Esophagus muscularis mucosa (tissue), 4 donors: Measurements from ENCODE around the gene MTFMT. TPM values are rescaled to one million over a fixed set of nuclear protein-coding genes. Genes with fewer than 3 reads are reported as not detected.
A peak's percentile ranks its signal among the peaks of the same experiment; 100 is the strongest.

Experiments
- DNase-seq: peaks from one replicate; pipeline ENCODE4 v3.0.0-alpha.2; 2017; ENCODE audit errors: extremely low spot score
- H3K27ac ChIP-seq, 4 donors: fragments of 200-600 bp; sonication (generic); replicated peaks in 1 of 4; 1 replicate in 3 of 4; 2 replicates in 1 of 4; pipeline ENCODE4 v1.5.1; 2016 to 2019; ENCODE audit warnings: mild to moderate bottlenecking in 1 of 4
- H3K27me3 ChIP-seq, 4 donors: fragments of 200-600 bp; sonication (generic); one replicate each; pipeline versions ENCODE4 v1.5.1 to v1.6.0; 2016 to 2019
- H3K36me3 ChIP-seq, 4 donors: fragments of 200-600 bp; sonication (generic); one replicate each; pipeline ENCODE4 v1.5.1; 2016 to 2019
- H3K4me1 ChIP-seq, 4 donors: fragments of 200-600 bp; sonication (generic); one replicate each; pipeline ENCODE4 v1.5.1; 2016 to 2019
- H3K4me3 ChIP-seq, 4 donors: fragments of 200-600 bp; sonication (generic); 1 replicate in 2 of 4; 2 replicates in 2 of 4; pipeline ENCODE4 v1.5.1; 2016 to 2019; ENCODE audit warnings: mild to moderate bottlenecking in 4 of 4, moderate library complexity in 1 of 4
- H3K9me3 ChIP-seq, 4 donors: fragments of 200-600 bp; sonication (generic); 1 replicate in 3 of 4; 2 replicates in 1 of 4; pipeline ENCODE4 v1.5.1; 2016 to 2019
- EP300 ChIP-seq: sonication (generic); formaldehyde crosslinking; IDR thresholded peaks from one replicate; pipeline ENCODE4 v1.6.1; 2017; ENCODE audit warnings: antibody characterized with exemption
- POLR2A ChIP-seq: fragments of 450-650 bp; IDR thresholded peaks from one replicate; pipeline ENCODE4 v1.6.1; 2017; ENCODE audit warnings: antibody characterized with exemption, moderate library complexity, mild to moderate bottlenecking, low read depth
- POLR2AphosphoS5 ChIP-seq, 2 donors: sonication (generic); formaldehyde crosslinking; IDR thresholded peaks; one replicate each; pipeline ENCODE4 v1.6.1; 2017; ENCODE audit warnings: antibody characterized with exemption in 2 of 2
- WGBS: methylation state at CpG from one replicate; pipeline ENCODE4 v1.1.5; 2018; 5-methylcytosine and 5-hydroxymethylcytosine counted together
- intact Hi-C: fragments of 100-400 bp; cut with DNase I; formaldehyde crosslinking; loops from one replicate; pipeline ENCODE4 v1.15.1; 2023
- total RNA-seq, 4 donors: library from RNA; depleted of rRNA; stranded (reverse); fragments of >200 nt; gene quantifications; one replicate each; pipeline versions ENCODE4 v1.1.0 to v1.2.1, GENCODE V29; 2016
- TF ChIP-seq, protein P1 (sequence below), 3 experiments: fragments of 200-600 bp in 2 of 3; fragments of 450-650 bp in 1 of 3; sonication (generic) in 2 of 3; IDR thresholded peaks; one replicate each; pipeline ENCODE4 v1.5.1; 2017 to 2019; ENCODE audit warnings: antibody characterized with exemption in 3 of 3, mild to moderate bottlenecking in 2 of 3, moderate library complexity in 1 of 3

Gene MTFMT
- total RNA-seq, 4 donors from 2014 or later = 26.3 to 29.9 (median 29.4) TPM

DNA sequence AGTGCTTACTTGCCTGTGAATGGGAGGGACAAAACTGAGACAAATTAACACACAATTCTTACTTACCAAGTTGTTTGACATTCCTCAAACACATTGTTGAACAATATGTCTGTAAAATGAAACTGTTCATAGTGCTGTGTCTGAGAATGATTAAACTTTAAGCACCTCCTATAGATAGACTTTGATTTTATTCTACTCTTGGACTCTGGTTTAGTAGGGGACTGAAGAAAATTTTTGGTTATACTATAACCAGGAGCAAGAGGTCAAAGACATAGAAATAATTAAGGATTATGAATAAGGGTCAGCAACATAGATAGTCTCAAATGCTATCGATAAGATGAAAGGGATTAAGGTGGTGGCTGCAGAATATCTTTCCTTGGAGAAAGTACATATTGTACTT, 7.9 kb upstream of the MTFMT start:
- Histone ChIP-seq H3K4me1 (peaks cover 10 to 25% (median 18%) of the 10 kb centered on the region in 4 donors), H3K36me3 (no peaks in the 10 kb centered on the region), H3K4me3 (no peak overlapping the region), H3K9me3 (no peaks in the 10 kb centered on the region), H3K27ac (no peak overlapping the region), H3K27me3 (no peaks in the 10 kb centered on the region)
- no peak for DNase-seq
- intact Hi-C loops = no loop called here
- TF ChIP-seq POLR2AphosphoS5 (IDR thresholded peaks at IDR 0.05) = no peak
- no peak for TF ChIP-seq EP300
- TF ChIP-seq, protein P1, sequence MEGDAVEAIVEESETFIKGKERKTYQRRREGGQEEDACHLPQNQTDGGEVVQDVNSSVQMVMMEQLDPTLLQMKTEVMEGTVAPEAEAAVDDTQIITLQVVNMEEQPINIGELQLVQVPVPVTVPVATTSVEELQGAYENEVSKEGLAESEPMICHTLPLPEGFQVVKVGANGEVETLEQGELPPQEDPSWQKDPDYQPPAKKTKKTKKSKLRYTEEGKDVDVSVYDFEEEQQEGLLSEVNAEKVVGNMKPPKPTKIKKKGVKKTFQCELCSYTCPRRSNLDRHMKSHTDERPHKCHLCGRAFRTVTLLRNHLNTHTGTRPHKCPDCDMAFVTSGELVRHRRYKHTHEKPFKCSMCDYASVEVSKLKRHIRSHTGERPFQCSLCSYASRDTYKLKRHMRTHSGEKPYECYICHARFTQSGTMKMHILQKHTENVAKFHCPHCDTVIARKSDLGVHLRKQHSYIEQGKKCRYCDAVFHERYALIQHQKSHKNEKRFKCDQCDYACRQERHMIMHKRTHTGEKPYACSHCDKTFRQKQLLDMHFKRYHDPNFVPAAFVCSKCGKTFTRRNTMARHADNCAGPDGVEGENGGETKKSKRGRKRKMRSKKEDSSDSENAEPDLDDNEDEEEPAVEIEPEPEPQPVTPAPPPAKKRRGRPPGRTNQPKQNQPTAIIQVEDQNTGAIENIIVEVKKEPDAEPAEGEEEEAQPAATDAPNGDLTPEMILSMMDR (IDR thresholded peaks at IDR 0.05) = no peak
- TF ChIP-seq POLR2A = no peak
- WGBS = 87% methylated on average over 1 of the region's 1 CpG

DNA sequence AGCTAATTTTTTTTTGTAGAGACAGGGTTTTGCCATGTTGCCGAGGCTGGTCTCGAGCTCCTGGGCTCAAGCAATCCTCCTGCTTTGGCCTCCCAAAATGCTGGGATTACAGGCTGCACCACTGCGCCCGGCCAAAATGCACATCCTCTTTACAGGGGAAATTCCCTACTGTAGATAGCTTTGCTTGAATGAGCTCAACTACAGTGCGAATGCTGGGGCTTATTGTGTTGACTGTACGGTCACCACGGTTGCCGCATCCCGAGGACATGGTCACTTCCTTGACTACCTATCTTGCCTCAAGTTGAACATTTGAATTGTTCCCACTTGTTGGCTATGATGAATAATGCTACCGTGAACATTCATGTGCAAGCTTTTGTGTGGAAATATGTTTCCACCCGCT, 5.3 kb upstream of the MTFMT start:
- no peak for DNase-seq
- TF ChIP-seq, protein P1 (IDR thresholded peaks at IDR 0.05) = no peak
- no peak for TF ChIP-seq POLR2A
- TF ChIP-seq EP300 = no peak
- no peak for TF ChIP-seq POLR2AphosphoS5 (IDR thresholded peaks at IDR 0.05)
- Histone ChIP-seq H3K27ac (no peak overlapping the region), H3K4me3 (no peak overlapping the region), H3K27me3 (no peaks in the 10 kb centered on the region), H3K36me3 (no peaks in the 10 kb centered on the region), H3K9me3 (no peaks in the 10 kb centered on the region), H3K4me1 (peaks cover 10 to 27% (median 20%) of the 10 kb centered on the region in 4 donors)
- intact Hi-C loops = no loop called here
- 81% methylated on average over 11 of the region's 11 CpGs for WGBS

GRCh38 chr15:65033659-65034269, 4.3 kb upstream of the MTFMT start:
- DNase-seq = no peak
- WGBS = 13% methylated on average over 4 of the region's 4 CpGs
- Histone ChIP-seq H3K9me3 (no peaks in the 10 kb centered on the region), H3K4me3 (no peak overlapping the region), H3K4me1 (peaks cover 10 to 24% (median 16%) of the 10 kb centered on the region in 4 donors), H3K27ac (peak overlapping the region in 1 of 4 donors; percentile 20), H3K27me3 (no peaks in the 10 kb centered on the region), H3K36me3 (no peaks in the 10 kb centered on the region)
- intact Hi-C loops = no loop called here
- TF ChIP-seq EP300 (no peak), POLR2AphosphoS5 (IDR thresholded peaks at IDR 0.05) (no peak), POLR2A (no peak)
- TF ChIP-seq, protein P1 (IDR thresholded peaks at IDR 0.05) = peak; percentile 53 to 74 (median 65)

GRCh38 chr15:65032801-65033537, 3.5 kb upstream of the MTFMT start:
- no peaks in the 10 kb centered on the region for H3K36me3 ChIP-seq
- peaks cover 15 to 30% (median 21%) of the 10 kb centered on the region in 4 donors for H3K4me1 ChIP-seq
- 48% methylated on average over 5 of the region's 13 CpGs for WGBS
- intact Hi-C loops = loop anchor here (1.0 kb wide), 1 partner anchor 70 kb away; no protein-coding TSS in a partner anchor
- peak overlapping the region in 1 of 4 donors; percentile 20 for H3K27ac ChIP-seq
- H3K27me3 ChIP-seq = no peaks in the 10 kb centered on the region
- H3K4me3 ChIP-seq = no peak overlapping the region
- no peaks in the 10 kb centered on the region for H3K9me3 ChIP-seq
- TF ChIP-seq, protein P1 (IDR thresholded peaks at IDR 0.05) = peak; percentile 57 to 80 (median 77)
- TF ChIP-seq EP300 (no peak), POLR2AphosphoS5 (IDR thresholded peaks at IDR 0.05) (no peak), POLR2A (no peak)
- DNase-seq = no peak
